ENCODE data around the gene CAPZB. TPM values are rescaled to one million over a fixed set of nuclear protein-coding genes. Genes with fewer than 3 reads are reported as not detected.

CAPZB gene
- total and polyA plus RNA-seq, 7 donors, result 128 to 454 (median 214) TPM

DNA sequence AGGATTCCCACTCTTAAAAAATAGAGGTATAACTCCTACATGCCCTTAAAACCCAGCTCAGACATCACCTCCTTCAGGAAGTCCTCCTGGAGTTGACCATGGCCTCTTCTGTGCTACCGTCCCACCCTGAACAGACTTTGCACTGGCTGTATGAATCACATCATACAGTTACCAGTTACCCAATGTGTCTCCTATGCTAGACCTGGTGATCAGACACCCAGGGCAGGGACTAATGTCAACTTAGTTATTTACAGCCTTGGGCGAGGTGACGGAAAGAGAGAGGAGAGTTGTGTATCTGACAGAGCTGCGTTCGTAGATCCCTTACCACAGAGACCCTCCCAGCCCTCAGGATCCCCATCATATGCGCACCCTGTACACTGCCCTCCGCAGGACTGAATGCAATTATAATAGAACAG lies 100.6 kb downstream of the CAPZB start:
- Histone ChIP-seq H3K27ac (peak overlapping the region; percentile 62 to 98 (median 74)), H3K9me3 (no peaks in the 10 kb centered on the region), H3K4me1 (peaks cover 0 to 50% (median 43%) of the 10 kb centered on the region in 4 donors), H3K4me3 (no peak overlapping the region), H3K27me3 (no peaks in the 10 kb centered on the region), H3K36me3 (peaks cover 0 to 39% (median 11%) of the 10 kb centered on the region in 4 donors)
- 53 to 84% methylated on average over 7 of the region's 7 CpGs for WGBS, 2 donors
- intact Hi-C loops (cut with DNase I), result loop anchor here (5.0 kb wide), 3 partner anchors 32 to 213 kb away; partner anchors contain the start of genes AKR7A2 and SLC66A1
- TF ChIP-seq EP300 (IDR thresholded peaks at IDR 0.05) (no peak), POLR2AphosphoS5 (IDR thresholded peaks at IDR 0.05) (no peak), POLR2A (IDR thresholded peaks at IDR 0.05) (no peak)
- TF ChIP-seq, protein P1, sequence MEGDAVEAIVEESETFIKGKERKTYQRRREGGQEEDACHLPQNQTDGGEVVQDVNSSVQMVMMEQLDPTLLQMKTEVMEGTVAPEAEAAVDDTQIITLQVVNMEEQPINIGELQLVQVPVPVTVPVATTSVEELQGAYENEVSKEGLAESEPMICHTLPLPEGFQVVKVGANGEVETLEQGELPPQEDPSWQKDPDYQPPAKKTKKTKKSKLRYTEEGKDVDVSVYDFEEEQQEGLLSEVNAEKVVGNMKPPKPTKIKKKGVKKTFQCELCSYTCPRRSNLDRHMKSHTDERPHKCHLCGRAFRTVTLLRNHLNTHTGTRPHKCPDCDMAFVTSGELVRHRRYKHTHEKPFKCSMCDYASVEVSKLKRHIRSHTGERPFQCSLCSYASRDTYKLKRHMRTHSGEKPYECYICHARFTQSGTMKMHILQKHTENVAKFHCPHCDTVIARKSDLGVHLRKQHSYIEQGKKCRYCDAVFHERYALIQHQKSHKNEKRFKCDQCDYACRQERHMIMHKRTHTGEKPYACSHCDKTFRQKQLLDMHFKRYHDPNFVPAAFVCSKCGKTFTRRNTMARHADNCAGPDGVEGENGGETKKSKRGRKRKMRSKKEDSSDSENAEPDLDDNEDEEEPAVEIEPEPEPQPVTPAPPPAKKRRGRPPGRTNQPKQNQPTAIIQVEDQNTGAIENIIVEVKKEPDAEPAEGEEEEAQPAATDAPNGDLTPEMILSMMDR (IDR thresholded peaks at IDR 0.05), result no peak
- no peak for DNase-seq

DNA sequence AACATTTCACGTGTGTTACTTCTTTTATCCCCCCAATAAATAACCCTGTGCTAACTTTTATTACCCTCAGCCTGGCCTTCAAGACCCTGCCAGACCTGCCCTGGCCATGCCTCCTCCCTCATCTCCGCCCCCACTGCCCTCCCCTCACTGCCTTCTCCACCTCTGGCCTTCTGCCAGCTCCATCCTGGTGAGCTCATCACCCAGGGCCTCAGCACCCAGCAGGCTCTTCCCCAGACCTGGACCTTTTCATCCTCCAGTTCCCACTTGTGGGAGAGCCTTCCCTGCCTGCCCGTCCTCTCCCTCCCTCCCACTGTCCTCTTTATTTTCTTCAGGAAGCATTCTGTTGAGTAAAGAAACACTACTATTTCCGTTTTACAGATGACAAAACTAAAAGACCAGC lies 101.2 kb downstream of the CAPZB start:
- peak overlapping the region; percentile 53 to 98 (median 66) for H3K27ac ChIP-seq
- no peaks in the 10 kb centered on the region for H3K9me3 ChIP-seq
- DNase-seq, result peak; percentile 83
- TF ChIP-seq POLR2AphosphoS5 (IDR thresholded peaks at IDR 0.05) (peak in 1 of 4 donors; percentile 23), POLR2A (IDR thresholded peaks at IDR 0.05) (no peak)
- TF ChIP-seq, protein P1 (IDR thresholded peaks at IDR 0.05), result no peak
- no peak overlapping the region for H3K4me3 ChIP-seq
- WGBS, 2 donors, result 51 to 76% methylated on average over 4 of the region's 4 CpGs
- no peaks in the 10 kb centered on the region for H3K27me3 ChIP-seq
- H3K4me1 ChIP-seq, result peaks cover 0 to 48% (median 38%) of the 10 kb centered on the region in 4 donors
- intact Hi-C loops (cut with DNase I), result no loop called here
- peaks cover 5 to 46% (median 11%) of the 10 kb centered on the region in 4 donors for H3K36me3 ChIP-seq

DNA sequence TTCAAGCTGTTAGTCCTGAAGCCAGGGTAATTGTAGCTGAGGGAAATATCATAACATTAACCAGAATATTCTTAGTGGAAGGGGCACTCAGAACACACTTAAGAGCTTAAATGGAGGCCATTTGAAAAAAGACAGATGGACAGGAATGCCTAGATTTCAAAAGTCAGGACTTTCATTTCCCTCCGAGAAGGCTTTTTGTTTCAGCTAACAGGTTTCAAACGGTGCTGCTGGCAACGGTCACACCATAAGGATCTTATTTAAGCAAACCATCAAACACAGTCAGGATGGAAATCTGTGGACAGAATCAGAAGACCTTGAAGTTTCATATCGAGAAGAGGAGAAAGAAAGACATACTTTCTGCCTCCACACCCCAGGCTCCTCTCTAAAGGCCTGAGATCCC lies 103.1 kb downstream of the CAPZB start:
- peaks cover 0 to 42% (median 33%) of the 10 kb centered on the region in 4 donors for H3K4me1 ChIP-seq
- H3K9me3 ChIP-seq, result no peaks in the 10 kb centered on the region
- no peak for DNase-seq
- intact Hi-C loops (cut with DNase I), result no loop called here
- H3K4me3 ChIP-seq, result no peak overlapping the region
- WGBS, 2 donors, result 80 to 81% methylated on average over 4 of the region's 4 CpGs
- peak overlapping the region in 2 of 4 donors; percentile 42 to 45 for H3K27ac ChIP-seq
- TF ChIP-seq, protein P1 (IDR thresholded peaks at IDR 0.05), result no peak
- no peak for TF ChIP-seq EP300 (IDR thresholded peaks at IDR 0.05)
- H3K36me3 ChIP-seq, result peaks cover 19 to 63% (median 24%) of the 10 kb centered on the region in 4 donors
- H3K27me3 ChIP-seq, result no peaks in the 10 kb centered on the region

DNA sequence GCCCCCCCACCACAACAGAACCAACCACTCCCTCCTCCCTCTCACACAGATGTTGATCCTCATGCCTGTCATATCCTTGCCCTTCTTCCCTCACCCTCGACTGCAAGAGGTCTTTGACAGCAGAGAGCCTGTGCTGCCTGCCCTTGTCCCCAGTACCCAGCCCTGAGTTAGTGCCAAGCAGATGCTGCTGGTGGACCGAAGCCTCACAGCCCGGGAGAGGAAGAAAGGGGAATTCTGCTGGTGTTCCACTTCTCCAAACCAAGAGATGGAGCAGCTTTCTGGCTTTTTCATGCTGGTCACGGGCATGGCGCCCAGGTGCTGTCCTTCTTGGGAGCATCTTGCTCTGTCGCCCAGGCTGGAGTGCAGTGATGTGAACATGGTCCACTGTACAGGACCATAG lies 104.1 kb downstream of the CAPZB start:
- peaks cover 0 to 32% (median 26%) of the 10 kb centered on the region in 4 donors for H3K4me1 ChIP-seq
- intact Hi-C loops (cut with DNase I), result no loop called here
- no peak for TF ChIP-seq POLR2AphosphoS5 (IDR thresholded peaks at IDR 0.05)
- TF ChIP-seq POLR2A (IDR thresholded peaks at IDR 0.05), result no peak
- TF ChIP-seq, protein P1 (IDR thresholded peaks at IDR 0.05), result no peak
- no peak for TF ChIP-seq EP300 (IDR thresholded peaks at IDR 0.05)
- peaks cover 20 to 73% (median 30%) of the 10 kb centered on the region in 4 donors for H3K36me3 ChIP-seq
- no peak overlapping the region for H3K4me3 ChIP-seq
- H3K27me3 ChIP-seq, result no peaks in the 10 kb centered on the region
- DNase-seq, result no peak
- no peaks in the 10 kb centered on the region for H3K9me3 ChIP-seq
- 79 to 83% methylated on average over 6 of the region's 6 CpGs for WGBS, 2 donors
- peak overlapping the region in 1 of 4 donors; percentile 7 for H3K27ac ChIP-seq

Measured in sigmoid colon (tissue), 7 donors.